ENCODE data around the gene KLHL1.

GRCh38 chr13:69950160-69950559 is 158.1 kb downstream of the KLHL1 start:
- TF ChIP-seq CTCF (IDR thresholded peaks at IDR 0.05) = no peak
- TF ChIP-seq TAF1 (IDR thresholded peaks at IDR 0.05; ENCODE audit: borderline replicate concordance, low read depth, low read length) = no peak
- no peak for TF ChIP-seq YY1 (IDR thresholded peaks at IDR 0.05; ENCODE audit: low read depth)
- TF ChIP-seq MAX (IDR thresholded peaks at IDR 0.05; ENCODE audit: low read depth) = no peak
- no peak for TF ChIP-seq POLR2AphosphoS5 (IDR thresholded peaks at IDR 0.05; ENCODE audit: low read depth, low read length)
- no peak for TF ChIP-seq CHD2 (IDR thresholded peaks at IDR 0.05; ENCODE audit: low read length, partially characterized antibody)
- no peak for TF ChIP-seq GABPA (IDR thresholded peaks at IDR 0.05; ENCODE audit: low read depth)
- TF ChIP-seq RCOR1 (IDR thresholded peaks at IDR 0.05; ENCODE audit: low read length) = no peak
- no peak for TF ChIP-seq REST (IDR thresholded peaks at IDR 0.05; ENCODE audit: low read depth, low read length)
- TF ChIP-seq RXRA (IDR thresholded peaks at IDR 0.05; ENCODE audit: borderline replicate concordance, low read depth) = no peak
- TF ChIP-seq MXI1 (IDR thresholded peaks at IDR 0.05; ENCODE audit: low read depth, low read length) = no peak
- TF ChIP-seq RAD21 (IDR thresholded peaks at IDR 0.05; ENCODE audit: low read length) = no peak
- TF ChIP-seq NRF1 (IDR thresholded peaks at IDR 0.05; ENCODE audit: low read depth, low read length) = no peak
